ENCODE measurements around the gene PCF11. TPM values are rescaled to one million over a fixed set of nuclear protein-coding genes. Genes with fewer than 3 reads are reported as not detected.
"Not testable (repeated sequence)": the region's sequence is repeated elsewhere in the genome, so short reads cannot be mapped to it uniquely, and the experiment has no call there.

Gene PCF11
- total RNA-seq, 1 experiment from 2014 or later: 52.9 TPM

GRCh38 chr11:83125577-83125976, 31.4 kb upstream of the PCF11 start:
- ChIA-PET POLR2A (ENCODE audit: unreplicated experiment) (interaction anchor here (0.7 kb wide), 1 partner anchor 28 kb away, joined by 11 read pairs; no protein-coding TSS in a partner anchor), CTCF (no interaction called here)
- BruUV-seq (replicated peaks): no TSS peak
- peaks cover 3% of the 10 kb centered on the region; the same call in 1 of the 2 replicates for H3K9me2 ChIP-seq (ENCODE audit: insufficient read depth)
- H3K27ac ChIP-seq: no peak overlapping the region
- no peak overlapping the region for H3K4me3 ChIP-seq
- H3K4me2 ChIP-seq: no peak overlapping the region
- no peaks in the 10 kb centered on the region for H3K79me2 ChIP-seq (ENCODE audit: low read depth)
- no peaks in the 10 kb centered on the region for H3K36me3 ChIP-seq (ENCODE audit: low read depth)
- no peak for DNase-seq
- H3K4me1 ChIP-seq (replicated peaks; ENCODE audit: insufficient read depth): no peaks in the 10 kb centered on the region
- TF ChIP-seq, protein P1, sequence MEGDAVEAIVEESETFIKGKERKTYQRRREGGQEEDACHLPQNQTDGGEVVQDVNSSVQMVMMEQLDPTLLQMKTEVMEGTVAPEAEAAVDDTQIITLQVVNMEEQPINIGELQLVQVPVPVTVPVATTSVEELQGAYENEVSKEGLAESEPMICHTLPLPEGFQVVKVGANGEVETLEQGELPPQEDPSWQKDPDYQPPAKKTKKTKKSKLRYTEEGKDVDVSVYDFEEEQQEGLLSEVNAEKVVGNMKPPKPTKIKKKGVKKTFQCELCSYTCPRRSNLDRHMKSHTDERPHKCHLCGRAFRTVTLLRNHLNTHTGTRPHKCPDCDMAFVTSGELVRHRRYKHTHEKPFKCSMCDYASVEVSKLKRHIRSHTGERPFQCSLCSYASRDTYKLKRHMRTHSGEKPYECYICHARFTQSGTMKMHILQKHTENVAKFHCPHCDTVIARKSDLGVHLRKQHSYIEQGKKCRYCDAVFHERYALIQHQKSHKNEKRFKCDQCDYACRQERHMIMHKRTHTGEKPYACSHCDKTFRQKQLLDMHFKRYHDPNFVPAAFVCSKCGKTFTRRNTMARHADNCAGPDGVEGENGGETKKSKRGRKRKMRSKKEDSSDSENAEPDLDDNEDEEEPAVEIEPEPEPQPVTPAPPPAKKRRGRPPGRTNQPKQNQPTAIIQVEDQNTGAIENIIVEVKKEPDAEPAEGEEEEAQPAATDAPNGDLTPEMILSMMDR (conservative IDR thresholded peaks at IDR 0.05): no peak
- TF ChIP-seq EZH2 (IDR thresholded peaks at IDR 0.05; ENCODE audit: low read depth): no peak
- no peaks in the 10 kb centered on the region for H3F3A ChIP-seq (ENCODE audit: insufficient read depth, low read depth)
- H4K20me1 ChIP-seq (ENCODE audit: insufficient read depth): no peaks in the 10 kb centered on the region
- H3K27me3 ChIP-seq (ENCODE audit: insufficient read depth, low read depth): no peaks in the 10 kb centered on the region
- intact Hi-C loops (cut with micrococcal nuclease; ENCODE audit: unreplicated experiment): no loop called here
- no peaks in the 10 kb centered on the region for H3K9me3 ChIP-seq (ENCODE audit: insufficient read depth, low read depth)
- no peak overlapping the region for H2AFZ ChIP-seq

DNA sequence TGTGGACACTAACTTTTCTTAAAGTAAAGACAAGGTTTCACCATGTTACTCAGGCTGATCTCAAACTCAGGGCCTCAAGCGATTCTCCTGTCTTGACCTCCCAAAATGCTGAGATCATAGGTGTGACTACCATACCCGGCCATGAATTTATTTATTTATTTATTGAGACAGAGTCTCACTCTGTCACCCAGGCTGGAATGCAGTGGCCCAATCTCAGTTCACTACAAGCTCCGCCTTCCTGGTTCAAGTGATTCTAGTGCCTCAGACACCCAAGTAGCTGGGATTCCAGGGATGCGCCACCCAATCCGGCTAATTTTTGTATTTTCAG, 29.7 kb upstream of the PCF11 start:
- H3K9me3 ChIP-seq (ENCODE audit: insufficient read depth, low read depth): no peaks in the 10 kb centered on the region
- ChIA-PET POLR2A (ENCODE audit: unreplicated experiment) (no interaction called here), CTCF (no interaction called here)
- no peaks in the 10 kb centered on the region for H3K36me3 ChIP-seq (ENCODE audit: low read depth)
- H3F3A ChIP-seq (ENCODE audit: insufficient read depth, low read depth): no peaks in the 10 kb centered on the region
- H3K4me1 ChIP-seq (replicated peaks; ENCODE audit: insufficient read depth): no peaks in the 10 kb centered on the region
- intact Hi-C loops (cut with micrococcal nuclease; ENCODE audit: unreplicated experiment): no loop called here
- H2AFZ ChIP-seq: no peak overlapping the region
- no peaks in the 10 kb centered on the region for H3K27me3 ChIP-seq (ENCODE audit: insufficient read depth, low read depth)
- H3K27ac ChIP-seq: no peak overlapping the region
- TF ChIP-seq EZH2 (IDR thresholded peaks at IDR 0.05; ENCODE audit: low read depth): no peak
- TF ChIP-seq, protein P1 (conservative IDR thresholded peaks at IDR 0.05): no peak
- no peaks in the 10 kb centered on the region for H4K20me1 ChIP-seq (ENCODE audit: insufficient read depth)
- no peak overlapping the region for H3K4me3 ChIP-seq
- no peak for DNase-seq
- no TSS peak for BruUV-seq (replicated peaks)
- no peaks in the 10 kb centered on the region for H3K79me2 ChIP-seq (ENCODE audit: low read depth)
- no peak overlapping the region for H3K4me2 ChIP-seq
- H3K9me2 ChIP-seq (ENCODE audit: insufficient read depth): peaks cover 3% of the 10 kb centered on the region; the same call in 1 of the 2 replicates

DNA sequence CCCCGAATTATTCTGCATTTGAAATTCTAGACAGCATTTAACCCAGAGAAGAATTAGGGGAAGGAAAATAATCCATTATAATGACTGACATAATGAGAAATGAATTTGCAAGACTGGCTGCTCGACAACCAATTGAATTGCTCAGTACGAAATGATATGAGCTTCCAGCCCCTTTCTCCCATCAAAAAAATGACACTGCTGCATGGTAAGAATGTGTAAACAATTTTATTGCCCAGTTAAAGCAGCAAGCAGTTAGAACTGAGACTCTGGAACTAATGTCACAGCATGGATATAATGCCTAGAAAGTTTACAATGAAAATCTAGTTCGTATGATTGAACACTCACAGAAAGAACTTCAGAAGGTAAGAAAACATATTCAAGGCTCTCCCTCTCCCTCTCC, 24.7 kb upstream of the PCF11 start:
- CTCF ChIA-PET: no interaction called here
- POLR2A ChIA-PET (ENCODE audit: unreplicated experiment): no interaction called here
- H3K4me2 ChIP-seq: no peak overlapping the region

DNA sequence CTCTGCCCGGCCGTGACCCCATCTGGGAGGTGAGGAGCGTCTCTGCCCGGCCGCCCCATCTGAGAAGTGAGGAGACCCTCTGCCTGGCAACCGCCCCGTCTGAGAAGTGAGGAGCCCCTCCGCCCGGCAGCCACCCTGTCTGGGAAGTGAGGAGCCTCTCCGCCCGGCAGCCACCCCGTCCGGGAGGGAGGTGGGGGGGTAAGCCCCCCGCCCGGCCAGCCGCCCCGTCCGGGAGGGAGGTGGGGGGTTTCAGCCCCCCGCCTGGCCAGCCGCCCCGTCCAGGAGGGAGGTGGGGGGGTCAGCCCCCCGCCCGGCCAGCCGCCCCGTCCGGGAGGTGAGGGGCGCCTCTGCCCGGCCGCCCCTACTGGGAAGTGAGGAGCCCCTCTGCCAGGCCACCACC, 23.7 kb upstream of the PCF11 start:
- H2AFZ ChIP-seq; H3K9me2 ChIP-seq (ENCODE audit: insufficient read depth); H3K9me3 ChIP-seq (ENCODE audit: insufficient read depth, low read depth); intact Hi-C loops (cut with micrococcal nuclease; ENCODE audit: unreplicated experiment); H3K79me2 ChIP-seq (ENCODE audit: low read depth); CTCF ChIA-PET; H3K27ac ChIP-seq; H4K20me1 ChIP-seq (ENCODE audit: insufficient read depth); H3K4me1 ChIP-seq (replicated peaks; ENCODE audit: insufficient read depth); H3F3A ChIP-seq (ENCODE audit: insufficient read depth, low read depth); DNase-seq; H3K4me2 ChIP-seq; H3K4me3 ChIP-seq; POLR2A ChIA-PET (ENCODE audit: unreplicated experiment); H3K27me3 ChIP-seq (ENCODE audit: insufficient read depth, low read depth); H3K36me3 ChIP-seq (ENCODE audit: low read depth); BruUV-seq (replicated peaks): not testable (repeated sequence)

More for the DNA sequence above, 24.7 kb upstream of the PCF11 start:
- peaks cover 3% of the 10 kb centered on the region; the same call in 1 of the 2 replicates for H3K9me2 ChIP-seq (ENCODE audit: insufficient read depth)
- TF ChIP-seq, protein P1 (conservative IDR thresholded peaks at IDR 0.05): no peak
- no peak for TF ChIP-seq EZH2 (IDR thresholded peaks at IDR 0.05; ENCODE audit: low read depth)
- H3K9me3 ChIP-seq (ENCODE audit: insufficient read depth, low read depth): no peaks in the 10 kb centered on the region
- intact Hi-C loops (cut with micrococcal nuclease; ENCODE audit: unreplicated experiment): no loop called here
- H3K4me1 ChIP-seq (replicated peaks; ENCODE audit: insufficient read depth): no peaks in the 10 kb centered on the region
- no peaks in the 10 kb centered on the region for H3K27me3 ChIP-seq (ENCODE audit: insufficient read depth, low read depth)
- H3K27ac ChIP-seq: no peak overlapping the region
- no peaks in the 10 kb centered on the region for H3K79me2 ChIP-seq (ENCODE audit: low read depth)
- H3K36me3 ChIP-seq (ENCODE audit: low read depth): no peaks in the 10 kb centered on the region
- H2AFZ ChIP-seq: no peak overlapping the region
- H4K20me1 ChIP-seq (ENCODE audit: insufficient read depth): no peaks in the 10 kb centered on the region
- DNase-seq: no peak
- H3F3A ChIP-seq (ENCODE audit: insufficient read depth, low read depth): no peaks in the 10 kb centered on the region
- no TSS peak for BruUV-seq (replicated peaks)
- no peak overlapping the region for H3K4me3 ChIP-seq

All from PC-9 (cell line).